Chondrocyte (in vitro differentiated cells): Measurements from ENCODE around the gene ZDHHC14. TPM values are rescaled to one million over a fixed set of nuclear protein-coding genes. Genes with fewer than 3 reads are reported as not detected.

ENCODE experiments used
- DNase-seq: peaks from one replicate; pipeline ENCODE4 v3.0.0; 2021; ENCODE audit warnings: mixed read lengths, low spot score
- H3K27ac Mint-ChIP-seq: one replicate; pipeline ENCODE4 v1.8.0; 2021; ENCODE audit warnings: mild to moderate bottlenecking, moderate library complexity, mixed read lengths; ENCODE audit not compliant: unreplicated experiment
- H3K27me3 Mint-ChIP-seq: 2 replicates; pipeline ENCODE4 v1.8.0; 2021; ENCODE audit warnings: low read depth, mixed read lengths
- H3K36me3 Mint-ChIP-seq: 2 replicates; pipeline ENCODE4 v1.8.0; 2021; ENCODE audit warnings: low read depth, mixed read lengths
- H3K4me1 Mint-ChIP-seq: 2 replicates; pipeline ENCODE4 v1.8.0; 2021; ENCODE audit warnings: low read depth, mild to moderate bottlenecking, mixed read lengths
- H3K4me3 Mint-ChIP-seq: one replicate; pipeline ENCODE4 v1.8.0; 2021; ENCODE audit warnings: mild to moderate bottlenecking, moderate library complexity, mixed read lengths; ENCODE audit not compliant: unreplicated experiment
- H3K9me3 Mint-ChIP-seq: 2 replicates; pipeline ENCODE4 v1.8.0; 2021; ENCODE audit warnings: low read depth, mixed read lengths
- CTCF ChIP-seq: fragments of 200-600 bp; sonication (generic); IDR thresholded peaks from 2 replicates; pipeline ENCODE4 v1.5.0; 2021; ENCODE audit warnings: antibody characterized with exemption, mild to moderate bottlenecking, moderate library complexity
- total RNA-seq: library from RNA; stranded (reverse); gene quantifications from 3 replicates; pipeline ENCODE4 v1.2.1, GENCODE V29; 2021

The ZDHHC14 gene
- total RNA-seq, 1 donor from 2014 or later = 8.4 TPM

DNA sequence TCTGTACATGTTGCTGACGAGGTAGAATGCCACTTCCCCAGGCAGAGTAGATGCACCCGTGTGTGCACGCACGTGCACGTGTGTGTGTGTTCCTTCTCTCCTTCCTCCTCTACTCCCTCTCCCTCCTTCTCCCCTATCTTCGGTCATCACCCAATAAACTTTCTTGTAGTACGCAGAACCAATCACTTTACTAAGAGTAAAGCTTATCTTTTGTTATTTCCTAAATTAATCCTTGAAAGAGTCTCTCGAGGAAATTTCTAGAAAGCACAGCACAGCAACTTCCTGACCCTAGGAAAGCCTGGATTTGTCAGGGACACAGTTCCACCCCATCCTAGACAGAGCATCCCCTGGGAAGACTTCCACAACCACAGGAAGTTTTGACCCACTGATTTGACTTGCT is 166.1 kb downstream of the ZDHHC14 start:
- TF ChIP-seq CTCF = no peak

DNA sequence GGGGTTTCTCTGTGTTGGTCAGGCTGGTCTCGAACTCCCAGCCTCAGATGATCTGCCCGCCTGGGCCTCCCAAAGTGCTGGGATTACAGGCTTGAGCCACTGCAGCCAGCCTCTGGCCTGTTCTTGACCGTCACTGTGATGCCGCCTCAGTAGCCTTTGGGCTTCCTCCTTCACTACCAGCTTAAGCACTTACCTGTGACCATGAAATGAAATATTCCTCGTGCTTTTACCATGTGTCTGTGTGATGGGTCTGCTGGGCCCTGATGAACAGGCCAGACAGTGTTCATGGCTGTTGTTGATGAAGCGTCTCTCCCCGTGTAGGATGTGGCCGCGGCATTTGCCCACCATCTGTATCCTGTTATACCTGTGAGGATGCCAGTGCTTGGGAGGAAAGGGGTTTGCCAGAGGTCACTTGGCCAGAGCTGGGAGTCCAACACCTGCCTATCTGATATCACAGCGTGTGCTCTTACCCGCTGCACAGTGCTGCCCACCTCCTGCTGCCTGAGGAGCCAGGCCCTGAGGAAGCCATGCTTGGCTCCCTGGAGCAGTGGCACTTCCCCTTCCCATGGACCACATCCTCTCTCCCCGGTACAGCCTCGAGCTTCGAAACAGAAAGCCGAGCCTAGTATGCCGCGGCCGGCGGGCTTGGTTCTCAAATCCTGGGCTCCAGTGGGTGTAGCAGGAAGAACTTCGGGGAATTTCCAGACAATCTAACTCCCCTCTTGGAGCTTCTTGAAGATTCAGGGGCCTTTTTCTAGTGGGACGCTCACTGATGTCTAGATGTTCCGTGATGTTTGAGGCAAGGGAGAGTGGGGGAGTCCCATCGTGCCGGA is 167.9 kb downstream of the ZDHHC14 start:
- DNase-seq = no peak
- TF ChIP-seq CTCF = no peak
- H3K27ac Mint-ChIP-seq = no peak overlapping the region
- H3K9me3 Mint-ChIP-seq = peaks cover 6% of the 10 kb centered on the region
- H3K27me3 Mint-ChIP-seq = peaks cover 2% of the 10 kb centered on the region
- H3K4me3 Mint-ChIP-seq = no peak overlapping the region
- no peaks in the 10 kb centered on the region for H3K4me1 Mint-ChIP-seq
- peaks cover 7% of the 10 kb centered on the region for H3K36me3 Mint-ChIP-seq

More for the DNA sequence above, 166.1 kb downstream of the ZDHHC14 start:
- peaks cover 6% of the 10 kb centered on the region for H3K9me3 Mint-ChIP-seq
- H3K4me1 Mint-ChIP-seq = no peaks in the 10 kb centered on the region
- no peak overlapping the region for H3K27ac Mint-ChIP-seq
- H3K27me3 Mint-ChIP-seq = no peaks in the 10 kb centered on the region
- no peak for DNase-seq
- H3K36me3 Mint-ChIP-seq = peaks cover 11% of the 10 kb centered on the region
- no peak overlapping the region for H3K4me3 Mint-ChIP-seq

DNA sequence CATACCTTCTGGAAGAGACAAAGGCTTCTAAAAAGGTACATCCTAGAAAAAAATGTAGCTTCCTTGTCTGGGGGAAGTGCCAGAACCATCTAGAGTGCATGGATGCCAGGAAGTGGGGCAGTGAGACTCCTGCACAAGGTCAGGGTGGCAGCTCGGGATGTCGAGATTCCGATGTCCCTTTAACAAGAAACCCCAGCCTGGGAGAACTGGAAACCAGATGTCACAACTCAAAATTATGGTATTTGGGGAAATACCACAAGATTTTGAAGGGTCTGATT is 168.4 kb downstream of the ZDHHC14 start:
- Mint-ChIP-seq H3K9me3 (peaks cover 6% of the 10 kb centered on the region), H3K4me1 (no peaks in the 10 kb centered on the region), H3K4me3 (no peak overlapping the region)

DNA sequence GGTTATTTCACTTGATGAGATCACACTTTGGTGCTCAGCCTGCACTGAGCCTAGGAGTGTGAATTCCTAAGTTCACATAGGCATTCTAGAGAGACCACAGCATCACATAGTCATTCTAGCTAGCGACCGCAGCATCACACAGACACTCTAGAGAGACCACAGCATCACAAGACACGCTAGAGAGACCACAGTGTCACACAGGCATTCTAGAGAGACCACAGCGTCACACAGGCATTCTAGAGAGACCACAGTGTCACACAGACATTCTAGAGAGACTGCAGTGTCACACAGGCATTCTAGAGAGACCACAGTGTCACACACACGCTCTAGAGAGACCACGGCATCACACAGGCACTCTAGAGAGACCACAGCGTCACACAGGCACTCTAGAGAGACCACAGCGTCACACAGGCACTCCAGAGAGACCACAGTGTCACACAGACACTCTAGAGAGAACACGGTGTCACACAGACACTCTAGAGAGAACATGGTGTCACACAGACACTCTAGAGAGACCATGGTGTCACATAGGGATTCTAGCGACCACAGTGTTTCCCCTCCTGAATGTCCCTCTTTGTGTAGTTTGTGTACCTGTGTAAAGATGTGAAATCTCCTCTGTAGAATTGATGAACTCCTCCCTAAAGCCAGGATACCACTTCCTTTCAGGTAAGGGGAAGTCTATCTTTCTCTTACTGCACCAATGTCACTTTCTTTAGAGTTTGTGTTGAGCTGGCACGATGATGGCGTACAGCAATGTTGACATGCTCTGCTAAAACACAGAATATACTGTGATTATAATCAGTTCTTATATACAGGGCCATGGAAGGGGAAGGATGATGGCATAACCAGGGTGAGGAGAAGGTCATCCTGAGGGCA is 169.4 kb downstream of the ZDHHC14 start:
- no peak for DNase-seq
- H3K27me3 Mint-ChIP-seq = peaks cover 2% of the 10 kb centered on the region
- H3K27ac Mint-ChIP-seq = no peak overlapping the region
- no peaks in the 10 kb centered on the region for H3K4me1 Mint-ChIP-seq
- TF ChIP-seq CTCF = no peak
- no peak overlapping the region for H3K4me3 Mint-ChIP-seq
- H3K9me3 Mint-ChIP-seq = no peaks in the 10 kb centered on the region
- H3K36me3 Mint-ChIP-seq = peaks cover 2% of the 10 kb centered on the region

More for the DNA sequence above, 168.4 kb downstream of the ZDHHC14 start:
- Mint-ChIP-seq H3K27me3 (peaks cover 2% of the 10 kb centered on the region), H3K36me3 (peaks cover 7% of the 10 kb centered on the region), H3K27ac (no peak overlapping the region)
- DNase-seq = no peak
- no peak for TF ChIP-seq CTCF

GRCh38 chr6:157551041-157551832 is 170.2 kb downstream of the ZDHHC14 start:
- Mint-ChIP-seq H3K4me1 (no peaks in the 10 kb centered on the region), H3K36me3 (peaks cover 2% of the 10 kb centered on the region), H3K27ac (no peak overlapping the region)

More at GRCh38 chr6:157551041-157551832, 170.2 kb downstream of the ZDHHC14 start:
- Mint-ChIP-seq H3K9me3 (no peaks in the 10 kb centered on the region), H3K27me3 (peaks cover 2% of the 10 kb centered on the region), H3K4me3 (no peak overlapping the region)
- no peak for DNase-seq
- TF ChIP-seq CTCF = no peak
